Central memory CD8-positive, alpha-beta T cell (primary cell): Measurements from ENCODE around the gene VMO1.
A peak's percentile ranks its signal among the peaks of the same experiment; 100 is the strongest.
"Not testable (repeated sequence)": the region's sequence is repeated elsewhere in the genome, so short reads cannot be mapped to it uniquely, and the experiment has no call there.

Experiments
- ATAC-seq: fragments of 150-1000 bp; cut with Tn5 transposase; replicated peaks from 2 replicates; pipeline ENCODE4 v1.10.0; 2022; ENCODE audit warnings: mild to moderate bottlenecking, moderate FRiP score, moderate number of reproducible peaks; ENCODE audit not compliant: poor library complexity, severe bottlenecking; ENCODE audit errors: extremely low read depth
- DNase-seq, 2 donors: peaks; one replicate each; pipeline ENCODE4 v3.0.0; 2021; ENCODE audit warnings: low spot score in 2 of 2
- H3K27ac Mint-ChIP-seq: one replicate; pipeline ENCODE4 v1.8.0; 2022; ENCODE audit warnings: low read depth, mild to moderate bottlenecking, moderate library complexity, mixed read lengths
- H3K27me3 Mint-ChIP-seq: one replicate; pipeline ENCODE4 v1.8.0; 2022; ENCODE audit warnings: mixed read lengths
- H3K36me3 Mint-ChIP-seq: one replicate; pipeline ENCODE4 v1.8.0; 2022; ENCODE audit warnings: mild to moderate bottlenecking, moderate library complexity, mixed read lengths; ENCODE audit not compliant: insufficient read depth
- H3K4me1 Mint-ChIP-seq: one replicate; pipeline ENCODE4 v1.8.0; 2022; ENCODE audit warnings: mixed read lengths
- H3K4me3 Mint-ChIP-seq: one replicate; pipeline ENCODE4 v1.8.0; 2022; ENCODE audit warnings: mild to moderate bottlenecking, moderate library complexity, mixed read lengths
- H3K9me3 Mint-ChIP-seq: one replicate; pipeline ENCODE4 v1.8.0; 2022; ENCODE audit warnings: mixed read lengths

The VMO1 gene

GRCh38 chr17:4786106-4786511, at the start of gene VMO1:
VMO1 (minus strand) TSS chr17:4786364; CDS start chr17:4786352, 12 bp downstream.
- H3K4me3 Mint-ChIP-seq, result no peak within 1 kb of the TSS
- DNase-seq, result no peak
- no peak within 1 kb of the TSS for H3K27ac Mint-ChIP-seq
- H3K36me3 Mint-ChIP-seq, result peaks cover 6% of the 10 kb centered on the region
- no peak for ATAC-seq
- H3K9me3 Mint-ChIP-seq, result no peaks in the 10 kb centered on the region
- peaks cover 48% of the 10 kb centered on the region for H3K27me3 Mint-ChIP-seq
- peaks cover 33% of the 10 kb centered on the region for H3K4me1 Mint-ChIP-seq

- Mint-ChIP-seq H3K27ac (peak overlapping the region; percentile 85), H3K9me3 (no peaks in the 10 kb centered on the region), H3K27me3 (no peaks in the 10 kb centered on the region), H3K4me1 (peaks cover 48% of the 10 kb centered on the region), H3K36me3 (peaks cover 10% of the 10 kb centered on the region), H3K4me3 (peak overlapping the region; percentile 88)
- ATAC-seq (no peak), DNase-seq (no peak)
Measured at GRCh38 chr17:4834681-4835020, 48.5 kb upstream of the VMO1 start.

- no peaks in the 10 kb centered on the region for H3K27me3 Mint-ChIP-seq
- H3K9me3 Mint-ChIP-seq, result no peaks in the 10 kb centered on the region
- ATAC-seq, result no peak
- peak overlapping the region; percentile 85 for H3K27ac Mint-ChIP-seq
- peaks cover 10% of the 10 kb centered on the region for H3K36me3 Mint-ChIP-seq
- H3K4me3 Mint-ChIP-seq, result peak overlapping the region; percentile 88
- DNase-seq, result no peak
- H3K4me1 Mint-ChIP-seq, result peaks cover 42% of the 10 kb centered on the region
Measured at GRCh38 chr17:4833941-4834680, 47.9 kb upstream of the VMO1 start.

GRCh38 chr17:4833178-4833940, 47.2 kb upstream of the VMO1 start, which contains the start of gene MINK1:
MINK1 (plus strand) TSS chr17:4833340; CDS start chr17:4833584, 244 bp downstream.
- Mint-ChIP-seq H3K27me3 (no peaks in the 10 kb centered on the region), H3K36me3 (peaks cover 10% of the 10 kb centered on the region), H3K4me1 (peaks cover 40% of the 10 kb centered on the region), H3K27ac (peak within 1 kb of the TSS; percentile 92), H3K4me3 (peak within 1 kb of the TSS; percentile 88), H3K9me3 (no peaks in the 10 kb centered on the region)
- ATAC-seq (peak; percentile 86), DNase-seq (peak; percentile 71 to 81)

- H3K36me3 Mint-ChIP-seq, H3K27me3 Mint-ChIP-seq, DNase-seq, H3K9me3 Mint-ChIP-seq: not testable (repeated sequence)
- Mint-ChIP-seq H3K27ac (peak overlapping the region; percentile 92), H3K4me3 (peak overlapping the region; percentile 88), H3K4me1 (peaks cover 37% of the 10 kb centered on the region)
- peak; percentile 7 for ATAC-seq
Measured at GRCh38 chr17:4832829-4833177, 46.6 kb upstream of the VMO1 start.

- no peak overlapping the region for H3K4me3 Mint-ChIP-seq
- DNase-seq (no peak), ATAC-seq (no peak)
- no peaks in the 10 kb centered on the region for H3K27me3 Mint-ChIP-seq
- no peak overlapping the region for H3K27ac Mint-ChIP-seq
- H3K36me3 Mint-ChIP-seq, result no peaks in the 10 kb centered on the region
- no peaks in the 10 kb centered on the region for H3K4me1 Mint-ChIP-seq
- H3K9me3 Mint-ChIP-seq, result no peaks in the 10 kb centered on the region
Measured at GRCh38 chr17:4827399-4827798, 41.2 kb upstream of the VMO1 start.

GRCh38 chr17:4823373-4824089, 37.4 kb upstream of the VMO1 start:
- Mint-ChIP-seq H3K27ac (no peak overlapping the region), H3K27me3 (no peaks in the 10 kb centered on the region), H3K9me3 (no peaks in the 10 kb centered on the region), H3K4me3 (no peak overlapping the region), H3K36me3 (peaks cover 10% of the 10 kb centered on the region), H3K4me1 (no peaks in the 10 kb centered on the region)
- ATAC-seq, result no peak
- DNase-seq, result no peak

- H3K27me3 Mint-ChIP-seq, result no peaks in the 10 kb centered on the region
- H3K27ac Mint-ChIP-seq, result no peak overlapping the region
- H3K4me3 Mint-ChIP-seq, result no peak overlapping the region
- H3K36me3 Mint-ChIP-seq, result peaks cover 10% of the 10 kb centered on the region
- no peaks in the 10 kb centered on the region for H3K9me3 Mint-ChIP-seq
- H3K4me1 Mint-ChIP-seq, result no peaks in the 10 kb centered on the region
- ATAC-seq (no peak), DNase-seq (no peak)
Measured at GRCh38 chr17:4822835-4823234, 36.7 kb upstream of the VMO1 start.

GRCh38 chr17:4818276-4818675, 32.1 kb upstream of the VMO1 start:
- no peak overlapping the region for H3K27ac Mint-ChIP-seq
- DNase-seq (no peak), ATAC-seq (no peak)
- no peaks in the 10 kb centered on the region for H3K9me3 Mint-ChIP-seq
- peaks cover 10% of the 10 kb centered on the region for H3K36me3 Mint-ChIP-seq
- no peak overlapping the region for H3K4me3 Mint-ChIP-seq
- no peaks in the 10 kb centered on the region for H3K4me1 Mint-ChIP-seq
- H3K27me3 Mint-ChIP-seq, result no peaks in the 10 kb centered on the region

- Mint-ChIP-seq H3K27ac (no peak overlapping the region), H3K36me3 (peaks cover 9% of the 10 kb centered on the region)
Measured at GRCh38 chr17:4816826-4817225, 30.7 kb upstream of the VMO1 start.

GRCh38 chr17:4815043-4815675, 29.0 kb upstream of the VMO1 start:
- no peaks in the 10 kb centered on the region for H3K27me3 Mint-ChIP-seq
- H3K4me1 Mint-ChIP-seq, result no peaks in the 10 kb centered on the region
- no peak overlapping the region for H3K4me3 Mint-ChIP-seq
- no peak for DNase-seq
- ATAC-seq, result no peak
- H3K27ac Mint-ChIP-seq, result no peak overlapping the region
- H3K36me3 Mint-ChIP-seq, result peaks cover 5% of the 10 kb centered on the region
- no peaks in the 10 kb centered on the region for H3K9me3 Mint-ChIP-seq

More at GRCh38 chr17:4816826-4817225, 30.7 kb upstream of the VMO1 start:
- H3K4me1 Mint-ChIP-seq, result no peaks in the 10 kb centered on the region
- H3K9me3 Mint-ChIP-seq, result no peaks in the 10 kb centered on the region
- DNase-seq (no peak), ATAC-seq (no peak)
- H3K27me3 Mint-ChIP-seq, result no peaks in the 10 kb centered on the region
- no peak overlapping the region for H3K4me3 Mint-ChIP-seq

- Mint-ChIP-seq H3K27ac (no peak overlapping the region), H3K4me3 (no peak overlapping the region), H3K36me3 (peaks cover 2% of the 10 kb centered on the region), H3K4me1 (peaks cover 11% of the 10 kb centered on the region), H3K27me3 (no peaks in the 10 kb centered on the region), H3K9me3 (no peaks in the 10 kb centered on the region)
- DNase-seq (no peak), ATAC-seq (no peak)
Measured at GRCh38 chr17:4812690-4813089, 26.5 kb upstream of the VMO1 start.
